Activated CD8-positive, alpha-beta memory T cell treated with anti-CD3 and anti-CD28 coated beads, Interleukin-2, amount 50 U/mL, for 1 hour (primary cell): ENCODE results near the gene CNR2.
"Not testable (repeated sequence)": the region's sequence is repeated elsewhere in the genome, so short reads cannot be mapped to it uniquely, and the experiment has no call there.

ENCODE experiments used
- DNase-seq: peaks from one replicate; pipeline ENCODE4 v3.0.0-alpha.2; 2020; ENCODE audit errors: extremely low read depth

Gene CNR2

DNA sequence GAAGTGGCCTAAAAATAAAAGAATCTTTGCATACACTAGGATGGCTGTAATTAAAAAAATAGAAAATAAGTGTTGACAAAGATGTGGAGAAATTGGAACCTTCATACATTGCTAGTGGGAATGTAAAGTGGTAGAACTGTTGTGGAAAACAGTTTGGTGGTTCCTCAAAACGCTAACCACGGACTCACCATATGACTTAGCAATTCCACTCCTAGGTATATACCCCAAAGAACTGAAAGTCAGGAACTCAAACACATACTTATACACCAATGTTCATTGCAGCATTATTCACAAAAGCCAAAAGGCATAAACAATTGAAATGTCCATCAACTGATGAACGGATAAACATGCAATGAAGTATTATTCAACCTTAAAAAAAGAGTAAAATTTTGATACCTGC, 77.1 kb downstream of the CNR2 start:
- no peak for DNase-seq

GRCh38 chr1:23834156-23834555, 79.0 kb downstream of the CNR2 start:
- not testable (repeated sequence) for DNase-seq

DNA sequence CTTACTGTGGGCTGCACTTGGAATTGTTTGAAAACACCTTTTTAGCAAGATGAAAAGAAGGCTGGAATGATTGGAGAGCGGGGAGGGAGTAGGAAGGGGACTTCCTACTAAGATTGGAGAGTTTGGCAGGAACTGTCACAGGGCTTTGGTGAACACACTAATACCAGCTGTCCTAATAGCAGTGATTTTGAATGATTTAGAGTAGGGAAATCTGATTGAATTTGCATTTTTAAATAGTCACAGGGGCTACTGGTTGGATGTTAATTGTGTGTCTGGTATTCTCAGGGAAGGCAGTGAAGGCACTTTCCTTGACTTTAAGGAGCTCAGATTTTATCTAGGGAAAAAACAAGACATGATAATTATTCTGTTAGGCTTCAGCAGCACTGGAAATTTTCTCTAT, 85.4 kb downstream of the CNR2 start:
- no peak for DNase-seq

GRCh38 chr1:23826590-23826989, 86.6 kb downstream of the CNR2 start:
- DNase-seq: not testable (repeated sequence)

DNA sequence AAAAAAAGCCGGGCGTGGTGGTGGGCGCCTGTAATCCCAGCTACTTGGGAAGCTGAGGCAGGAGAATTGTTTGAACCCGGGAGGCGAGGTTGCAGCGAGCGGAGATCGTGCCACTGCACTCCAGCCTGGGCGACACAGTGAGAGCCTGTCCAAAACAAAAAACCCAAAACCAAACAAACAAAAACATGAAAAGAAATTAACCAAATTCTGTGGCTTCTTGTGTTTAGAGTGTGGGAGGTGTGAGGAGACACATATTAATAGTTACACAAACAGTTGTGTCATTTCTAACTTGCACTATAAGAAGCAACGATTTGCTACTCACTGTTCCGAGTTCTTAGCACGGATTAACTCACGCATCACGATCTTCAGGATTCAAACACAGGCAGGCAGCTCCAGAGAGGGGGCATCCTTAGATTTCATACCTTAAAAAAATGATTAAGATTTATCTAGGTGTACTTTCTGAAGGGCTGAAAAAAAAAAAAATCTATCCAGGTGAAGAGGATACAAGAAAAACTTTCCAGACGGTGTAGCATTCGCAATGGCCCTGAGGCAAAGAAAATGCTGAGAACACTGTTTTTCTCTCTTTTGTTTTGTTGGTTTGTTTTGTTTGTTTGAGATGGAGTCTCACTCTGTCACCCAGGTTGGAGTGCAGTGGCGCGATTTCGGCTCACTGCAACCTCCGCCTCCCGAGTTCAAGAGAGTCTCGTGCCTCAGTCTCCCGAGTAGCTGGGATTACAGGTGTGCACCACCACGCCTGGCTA, 87.2 kb downstream of the CNR2 start:
- DNase-seq: no peak

- peak; percentile 63 for DNase-seq
Observed at GRCh38 chr1:23825076-23825761, 87.9 kb downstream of the CNR2 start, which contains the start of gene HMGCL. Gene HMGCL (minus strand): TSS chr1:23825429. CDS start chr1:23825415, 14 bp downstream.

- DNase-seq: no peak
Observed at GRCh38 chr1:23824711-23825075, 88.5 kb downstream of the CNR2 start.

GRCh38 chr1:23823767-23824166, 89.4 kb downstream of the CNR2 start:
- DNase-seq: no peak
